ENCODE data around the gene ZBTB42.

DNA sequence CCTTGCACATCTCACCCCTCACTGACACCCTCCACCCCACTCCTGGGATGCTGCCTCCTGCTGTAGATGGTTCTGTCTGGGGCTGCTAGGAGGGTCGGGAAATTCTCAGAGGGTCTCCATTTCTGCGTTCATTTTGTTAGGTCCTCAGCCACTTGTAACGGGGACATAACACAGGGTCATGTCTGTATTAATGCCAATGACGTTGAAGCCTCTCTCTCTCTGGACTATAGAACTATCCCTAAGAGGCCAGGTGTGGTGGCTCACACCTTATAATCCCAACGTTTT, 33.3 kb upstream of the ZBTB42 start:
- no peak for TF ChIP-seq EZH2 (IDR thresholded peaks at IDR 0.05)
- TF ChIP-seq POLR2AphosphoS5 (IDR thresholded peaks at IDR 0.05; ENCODE audit: borderline replicate concordance, low read depth, low read length), result no peak

All from SK-N-MC (cell line).